MCF 10A (cell line): ENCODE results near the gene GABRB3. TPM values are rescaled to one million over a fixed set of nuclear protein-coding genes. Genes with fewer than 3 reads are reported as not detected.

Experiments
- BruUV-seq: library from RNA; stranded (reverse); fragments of 400-500 nt; replicated peaks from 2 replicates; lab custom pipeline; 2021; lab: Mats Ljungman, UMichigan
- CTCF ChIA-PET: fragments of 300-600 bp; sonication (Branson Sonifier 250); formaldehyde crosslinking; extraction: SDS; loops from one replicate; lab custom pipeline; 2021; ENCODE audit warnings: antibody characterized with exemption, inconsistent platforms; lab: Yijun Ruan, JAX
- POLR2A ChIA-PET: fragments of 300-600, 350-650 bp; sonication (Branson Sonifier 250); formaldehyde crosslinking; extraction: SDS; loops from one replicate; lab custom pipeline; 2020; ENCODE audit warnings: antibody characterized with exemption, inconsistent platforms; lab: Yijun Ruan, JAX
- DNase-seq: peaks from one replicate; pipeline ENCODE4 v3.0.0-alpha.2; 2018; ENCODE audit not compliant: unreplicated experiment
- H3K27ac Mint-ChIP-seq: one replicate; pipeline ENCODE4 v1.8.0; 2022; ENCODE audit warnings: mild to moderate bottlenecking, low read depth, mixed read lengths; ENCODE audit not compliant: unreplicated experiment
- H3K27me3 Mint-ChIP-seq: one replicate; pipeline ENCODE4 v1.8.0; 2022; ENCODE audit warnings: mixed read lengths; ENCODE audit not compliant: insufficient read depth, unreplicated experiment
- H3K36me3 Mint-ChIP-seq: one replicate; pipeline ENCODE4 v1.8.0; 2022; ENCODE audit warnings: mild to moderate bottlenecking, moderate library complexity, mixed read lengths; ENCODE audit not compliant: insufficient read depth, unreplicated experiment
- H3K4me1 Mint-ChIP-seq: one replicate; pipeline ENCODE4 v1.8.0; 2022; ENCODE audit warnings: mixed read lengths; ENCODE audit not compliant: insufficient read depth, unreplicated experiment
- H3K4me3 Mint-ChIP-seq: one replicate; pipeline ENCODE4 v1.8.0; 2022; ENCODE audit warnings: mild to moderate bottlenecking, moderate library complexity, mixed read lengths; ENCODE audit not compliant: unreplicated experiment
- H3K9me3 Mint-ChIP-seq: one replicate; pipeline ENCODE4 v1.8.0; 2022; ENCODE audit warnings: mixed read lengths; ENCODE audit not compliant: unreplicated experiment
- intact Hi-C: fragments of 100-400 bp; cut with micrococcal nuclease; formaldehyde crosslinking; loops from 2 replicates; pipeline ENCODE4 v1.14.1; 2022
- total RNA-seq: library from RNA; stranded (reverse); gene quantifications from 2 replicates; pipeline ENCODE4 v1.2.3, GENCODE V29; 2022
- TF ChIP-seq, protein P1 (sequence below): fragments of 200-600 bp; IDR thresholded peaks from one replicate; pipeline ENCODE4 v1.8.0; 2022; ENCODE audit warnings: antibody characterized with exemption, mild to moderate bottlenecking; ENCODE audit not compliant: unreplicated experiment

Gene GABRB3
- total RNA-seq, 1 experiment from 2014 or later: not detected

GRCh38 chr15:26639966-26640365 is 132.9 kb downstream of the GABRB3 start:
- Mint-ChIP-seq H3K9me3 (peaks cover 48% of the 10 kb centered on the region), H3K27me3 (no peaks in the 10 kb centered on the region), H3K27ac (no peak overlapping the region), H3K4me3 (no peak overlapping the region), H3K36me3 (no peaks in the 10 kb centered on the region), H3K4me1 (no peaks in the 10 kb centered on the region)
- POLR2A ChIA-PET: no interaction called here
- no TSS peak for BruUV-seq
- TF ChIP-seq, protein P1, sequence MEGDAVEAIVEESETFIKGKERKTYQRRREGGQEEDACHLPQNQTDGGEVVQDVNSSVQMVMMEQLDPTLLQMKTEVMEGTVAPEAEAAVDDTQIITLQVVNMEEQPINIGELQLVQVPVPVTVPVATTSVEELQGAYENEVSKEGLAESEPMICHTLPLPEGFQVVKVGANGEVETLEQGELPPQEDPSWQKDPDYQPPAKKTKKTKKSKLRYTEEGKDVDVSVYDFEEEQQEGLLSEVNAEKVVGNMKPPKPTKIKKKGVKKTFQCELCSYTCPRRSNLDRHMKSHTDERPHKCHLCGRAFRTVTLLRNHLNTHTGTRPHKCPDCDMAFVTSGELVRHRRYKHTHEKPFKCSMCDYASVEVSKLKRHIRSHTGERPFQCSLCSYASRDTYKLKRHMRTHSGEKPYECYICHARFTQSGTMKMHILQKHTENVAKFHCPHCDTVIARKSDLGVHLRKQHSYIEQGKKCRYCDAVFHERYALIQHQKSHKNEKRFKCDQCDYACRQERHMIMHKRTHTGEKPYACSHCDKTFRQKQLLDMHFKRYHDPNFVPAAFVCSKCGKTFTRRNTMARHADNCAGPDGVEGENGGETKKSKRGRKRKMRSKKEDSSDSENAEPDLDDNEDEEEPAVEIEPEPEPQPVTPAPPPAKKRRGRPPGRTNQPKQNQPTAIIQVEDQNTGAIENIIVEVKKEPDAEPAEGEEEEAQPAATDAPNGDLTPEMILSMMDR: no peak
- intact Hi-C loops: no loop called here
- no peak for DNase-seq
- CTCF ChIA-PET: no interaction called here

DNA sequence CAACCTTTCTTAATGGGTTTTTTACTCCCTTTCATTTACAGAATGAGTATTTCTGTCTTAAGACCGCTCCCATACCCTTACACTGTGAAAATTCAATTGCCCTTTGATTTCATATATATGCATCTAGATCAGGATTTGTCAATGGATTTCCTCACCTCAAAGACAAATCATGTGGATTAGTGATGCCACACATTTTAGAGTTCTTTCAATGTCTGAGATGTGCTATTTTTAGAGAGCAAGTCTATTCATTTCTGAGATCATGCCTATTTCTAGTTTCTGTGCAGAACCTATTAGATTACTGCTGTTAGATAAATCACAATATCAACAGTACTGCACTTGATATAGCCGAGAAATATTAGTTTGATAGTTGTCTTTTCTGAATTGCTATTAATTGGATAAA is 137.3 kb downstream of the GABRB3 start:
- H3K9me3 Mint-ChIP-seq: peaks cover 49% of the 10 kb centered on the region
- intact Hi-C loops: no loop called here
- BruUV-seq: no TSS peak
- no peaks in the 10 kb centered on the region for H3K27me3 Mint-ChIP-seq
- no peak overlapping the region for H3K27ac Mint-ChIP-seq
- no peak for DNase-seq
- ChIA-PET POLR2A (no interaction called here), CTCF (no interaction called here)
- TF ChIP-seq, protein P1: no peak
- H3K4me3 Mint-ChIP-seq: no peak overlapping the region
- H3K4me1 Mint-ChIP-seq: no peaks in the 10 kb centered on the region
- no peaks in the 10 kb centered on the region for H3K36me3 Mint-ChIP-seq

DNA sequence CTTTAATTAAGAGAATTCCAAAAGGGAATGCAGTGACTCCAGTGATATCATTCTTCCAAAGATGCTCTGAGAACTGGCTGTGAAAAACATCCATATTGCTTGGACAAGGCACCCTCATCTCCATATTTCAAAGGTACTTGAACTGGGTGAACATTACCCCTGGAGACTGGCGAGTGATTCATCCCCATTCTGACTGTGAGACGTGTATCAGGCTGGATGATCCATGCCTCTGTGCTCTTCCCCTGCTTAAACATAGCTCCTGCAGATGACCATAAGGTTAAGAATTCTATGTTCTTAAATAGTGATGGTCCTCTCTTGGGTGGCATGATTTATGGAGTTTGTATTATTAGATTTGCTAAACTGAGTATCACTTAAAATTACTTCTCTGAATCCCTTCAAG is 137.8 kb downstream of the GABRB3 start:
- Mint-ChIP-seq H3K36me3 (no peaks in the 10 kb centered on the region), H3K4me3 (no peak overlapping the region), H3K27ac (no peak overlapping the region), H3K27me3 (no peaks in the 10 kb centered on the region), H3K9me3 (peaks cover 50% of the 10 kb centered on the region), H3K4me1 (no peaks in the 10 kb centered on the region)
- intact Hi-C loops: no loop called here
- DNase-seq: no peak
- ChIA-PET POLR2A (no interaction called here), CTCF (no interaction called here)
- TF ChIP-seq, protein P1: no peak
- no TSS peak for BruUV-seq

DNA sequence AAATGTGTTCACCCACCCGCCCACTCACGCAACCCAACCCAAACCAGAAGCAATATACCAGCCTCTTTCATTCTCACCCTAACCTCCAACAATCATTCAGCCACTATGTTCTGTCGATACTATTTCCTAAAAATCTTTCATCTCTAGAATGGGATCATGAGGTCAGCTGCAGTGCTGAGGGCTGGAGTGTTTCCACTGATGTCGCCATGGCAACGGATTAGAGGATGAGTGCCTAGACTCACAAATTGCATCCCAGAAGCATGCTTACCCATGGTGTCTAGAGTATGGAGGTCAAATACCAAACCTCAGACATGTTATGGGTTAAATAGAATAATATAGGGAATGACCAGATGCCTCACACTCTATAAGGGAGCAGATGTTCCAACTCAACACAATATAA is 138.5 kb downstream of the GABRB3 start:
- H3K9me3 Mint-ChIP-seq: peaks cover 50% of the 10 kb centered on the region
- TF ChIP-seq, protein P1: no peak
- CTCF ChIA-PET: no interaction called here

More for the DNA sequence above, 138.5 kb downstream of the GABRB3 start:
- Mint-ChIP-seq H3K36me3 (no peaks in the 10 kb centered on the region), H3K27me3 (no peaks in the 10 kb centered on the region), H3K27ac (no peak overlapping the region), H3K4me1 (no peaks in the 10 kb centered on the region), H3K4me3 (no peak overlapping the region)
- no peak for DNase-seq
- POLR2A ChIA-PET: no interaction called here
- intact Hi-C loops: no loop called here
- no TSS peak for BruUV-seq
